G401 (cell line): ENCODE results near the gene GFER. TPM values are rescaled to one million over a fixed set of nuclear protein-coding genes. Genes with fewer than 3 reads are reported as not detected.
A peak's percentile ranks its signal among the peaks of the same experiment; 100 is the strongest.

ENCODE experiments used
- DNase-seq: peaks from one replicate; pipeline ENCODE4 v3.0.0-alpha.2; 2015; ENCODE audit warnings: low spot score
- in situ Hi-C: cut with HindIII; loops from 2 replicates; pipeline ENCODE4 v1.10.0; 2016; ENCODE audit warnings: low sequenced_read_pairs, mixed read lengths
- total RNA-seq: library from RNA; depleted of rRNA; stranded (reverse); fragments of >200 nt; shearing (Covaris generic); gene quantifications from 2 replicates; pipeline ENCODE4 v1.2.3, GENCODE V29; 2014

The GFER gene
- total RNA-seq, 1 experiment from 2014 or later, result 41.8 TPM

DNA sequence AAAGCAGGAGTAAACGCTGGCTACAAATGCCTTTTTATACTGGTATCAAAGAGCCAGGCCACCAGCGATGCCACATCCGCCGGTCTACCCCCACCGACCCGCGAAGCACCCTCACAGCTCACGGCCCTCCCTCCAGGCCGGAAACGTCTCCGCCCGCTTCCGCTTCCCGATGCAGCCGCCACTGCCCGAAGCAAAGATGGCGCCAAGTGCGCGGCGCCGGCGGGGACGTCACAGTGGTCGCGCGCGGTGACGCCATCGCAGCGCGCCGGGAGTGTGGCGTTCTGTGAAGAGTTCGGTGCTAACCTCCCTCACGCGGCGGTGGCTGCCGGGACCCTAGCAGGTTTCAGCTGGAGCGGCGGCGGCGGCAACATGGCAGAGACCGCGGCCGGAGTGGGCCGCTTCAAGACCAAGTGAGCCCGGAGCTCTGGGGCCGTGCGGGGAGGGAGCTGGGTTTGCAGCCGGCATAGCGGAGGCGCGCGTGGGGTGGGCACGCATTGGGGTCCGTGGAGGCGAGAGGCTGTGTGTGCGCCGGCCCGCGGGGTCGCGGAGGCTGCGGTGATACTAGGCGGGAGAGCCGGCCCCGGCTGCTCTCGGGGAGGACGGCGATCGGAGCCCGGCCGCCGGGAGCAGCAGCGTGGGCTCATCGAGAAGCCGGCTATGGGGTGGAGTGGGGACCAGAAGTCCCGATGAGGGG, 12.1 kb upstream of the GFER start, which contains the start of gene TBL3:
Gene TBL3 (plus strand): TSS at position 258 of the 694 bp plus-strand sequence. CDS start 112 bp downstream, at position 370.
- in situ Hi-C loops, result no loop called here
- peak; percentile 89 for DNase-seq

DNA sequence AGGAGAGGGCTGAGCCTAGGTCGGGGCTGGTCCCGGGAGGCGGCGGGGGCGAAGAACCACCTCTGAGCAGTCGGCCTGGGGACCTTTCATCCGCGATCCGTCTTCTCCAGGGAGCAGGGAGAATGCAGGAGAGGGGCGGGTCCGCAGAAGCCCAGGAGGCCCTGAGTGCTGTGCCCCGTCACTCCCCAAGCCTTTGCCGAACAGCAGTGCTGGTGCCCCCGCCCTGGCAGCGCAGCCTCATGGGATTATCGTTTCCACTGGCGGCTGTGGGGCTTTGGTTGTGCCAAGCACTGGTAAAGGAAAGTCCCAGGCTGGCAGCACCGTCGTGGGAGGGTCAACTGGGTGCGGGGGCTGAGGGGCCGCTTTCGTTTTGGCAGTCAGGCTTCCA, 11.5 kb upstream of the GFER start:
- DNase-seq, result no peak
- in situ Hi-C loops, result no loop called here

DNA sequence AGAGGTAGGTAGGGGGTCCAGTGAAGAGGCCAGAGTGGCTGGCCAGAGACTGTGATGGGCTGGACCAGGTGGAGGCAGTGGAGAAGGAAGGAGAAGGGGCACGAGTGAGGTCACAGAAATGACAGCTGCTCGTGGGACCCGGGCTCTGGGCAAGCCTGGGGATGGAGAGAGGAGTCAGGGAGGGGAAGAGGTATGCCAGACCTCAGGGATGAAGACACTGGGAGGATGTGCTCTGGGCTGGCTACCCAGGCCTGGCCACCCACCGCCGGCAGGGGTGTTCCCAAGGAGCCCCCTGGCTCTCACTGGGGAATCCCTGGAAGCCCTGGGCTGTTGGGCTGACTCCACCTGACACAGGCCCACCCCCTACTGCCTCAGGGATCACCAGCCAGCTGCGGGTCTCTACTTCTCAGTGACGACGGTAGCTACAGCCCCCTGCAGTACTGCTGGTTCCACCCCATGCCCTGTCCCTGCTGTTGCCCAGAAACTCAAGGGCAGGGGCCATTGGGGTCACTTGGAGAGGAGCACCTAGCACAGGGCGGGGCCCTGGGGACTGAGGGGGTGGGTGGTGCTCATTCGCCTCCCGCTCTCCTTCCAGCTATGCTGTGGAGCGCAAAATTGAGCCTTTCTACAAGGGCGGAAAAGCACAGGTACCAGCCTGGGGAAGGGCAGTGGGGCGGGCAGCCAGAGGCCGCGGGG, 10.4 kb upstream of the GFER start:
- DNase-seq, result no peak
- in situ Hi-C loops, result no loop called here

DNA sequence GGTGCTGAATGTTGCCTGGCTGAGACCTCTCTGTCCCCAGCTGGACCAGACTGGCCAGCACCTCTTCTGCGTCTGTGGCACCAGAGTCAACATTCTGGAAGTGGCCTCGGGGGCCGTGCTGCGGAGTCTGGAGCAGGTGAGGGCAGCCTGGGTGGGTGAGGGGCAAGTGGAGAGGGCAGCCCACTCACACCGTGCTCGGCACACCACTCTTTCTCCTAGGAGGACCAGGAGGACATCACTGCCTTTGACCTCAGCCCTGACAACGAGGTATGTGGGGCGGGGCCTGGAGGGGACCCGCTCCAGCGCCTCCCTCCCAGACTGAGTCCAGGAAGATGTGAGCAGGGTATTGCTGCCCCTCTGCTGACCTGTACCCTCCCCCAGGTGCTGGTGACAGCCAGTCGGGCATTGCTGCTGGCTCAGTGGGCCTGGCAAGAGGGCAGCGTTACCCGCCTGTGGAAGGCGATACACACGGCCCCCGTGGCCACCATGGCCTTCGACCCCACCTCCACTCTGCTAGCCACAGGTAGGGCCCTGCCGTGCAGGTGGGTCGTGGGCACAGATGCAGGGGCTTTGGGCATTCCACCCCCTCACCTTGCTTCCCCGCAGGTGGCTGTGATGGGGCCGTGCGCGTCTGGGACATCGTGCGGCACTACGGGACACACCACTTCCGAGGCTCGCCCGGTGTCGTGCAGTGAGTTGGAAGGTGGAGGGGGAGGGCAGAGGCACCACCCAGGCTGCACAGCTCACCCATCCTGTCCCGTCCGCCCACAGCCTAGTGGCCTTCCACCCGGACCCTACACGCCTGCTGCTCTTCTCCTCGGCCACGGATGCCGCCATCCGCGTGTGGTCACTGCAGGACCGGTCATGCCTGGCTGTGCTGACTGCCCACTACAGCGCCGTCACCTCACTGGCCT, 9.6 kb upstream of the GFER start:
- no peak for DNase-seq
- in situ Hi-C loops, result no loop called here

DNA sequence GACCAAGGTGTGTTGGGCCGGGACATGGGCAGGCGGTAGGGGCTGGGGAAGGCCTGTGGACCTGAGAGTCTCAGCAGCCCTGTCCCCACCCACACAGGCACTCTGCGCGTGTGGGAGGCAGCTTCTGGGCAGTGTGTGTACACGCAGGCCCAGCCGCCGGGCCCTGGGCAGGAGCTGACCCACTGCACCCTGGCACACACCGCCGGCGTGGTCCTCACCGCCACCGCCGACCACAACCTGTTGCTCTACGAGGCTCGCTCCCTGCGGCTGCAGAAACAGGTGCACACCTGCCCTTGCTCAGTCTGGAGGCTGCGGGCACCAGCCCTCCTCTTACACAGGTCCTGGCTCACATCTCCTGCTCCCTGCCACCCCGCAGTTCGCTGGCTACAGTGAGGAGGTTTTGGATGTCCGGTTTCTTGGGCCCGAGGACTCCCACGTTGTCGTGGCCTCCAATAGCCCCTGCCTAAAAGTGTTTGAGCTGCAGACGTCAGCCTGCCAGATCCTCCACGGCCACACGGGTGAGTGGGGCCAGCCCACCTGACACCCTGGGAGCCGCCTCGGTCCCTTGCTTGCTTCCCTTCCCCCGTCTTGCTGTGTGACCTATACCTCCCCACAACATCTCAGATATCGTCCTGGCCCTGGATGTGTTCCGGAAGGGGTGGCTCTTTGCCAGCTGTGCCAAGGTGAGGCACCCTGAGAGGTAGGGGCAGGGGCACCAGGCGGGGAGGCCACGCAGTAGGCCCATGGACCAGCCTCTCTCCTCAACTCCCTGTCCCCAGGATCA, 8.4 kb upstream of the GFER start:
- in situ Hi-C loops, result no loop called here
- DNase-seq, result no peak

DNA sequence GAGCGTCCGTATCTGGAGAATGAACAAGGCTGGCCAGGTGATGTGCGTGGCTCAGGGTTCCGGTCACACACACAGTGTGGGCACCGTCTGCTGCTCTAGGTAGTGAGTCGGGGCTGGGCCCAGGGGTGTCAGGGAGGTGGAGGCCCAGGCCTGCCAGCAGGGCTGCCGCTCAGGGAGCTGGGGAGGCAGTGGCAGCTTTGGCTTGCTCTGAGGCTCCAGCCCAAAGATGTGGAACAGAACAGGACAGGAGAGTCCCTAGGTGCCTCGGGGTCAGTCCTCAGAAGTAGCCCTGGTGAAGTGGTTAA, 7.8 kb upstream of the GFER start:
- DNase-seq, result no peak
- in situ Hi-C loops, result no loop called here

DNA sequence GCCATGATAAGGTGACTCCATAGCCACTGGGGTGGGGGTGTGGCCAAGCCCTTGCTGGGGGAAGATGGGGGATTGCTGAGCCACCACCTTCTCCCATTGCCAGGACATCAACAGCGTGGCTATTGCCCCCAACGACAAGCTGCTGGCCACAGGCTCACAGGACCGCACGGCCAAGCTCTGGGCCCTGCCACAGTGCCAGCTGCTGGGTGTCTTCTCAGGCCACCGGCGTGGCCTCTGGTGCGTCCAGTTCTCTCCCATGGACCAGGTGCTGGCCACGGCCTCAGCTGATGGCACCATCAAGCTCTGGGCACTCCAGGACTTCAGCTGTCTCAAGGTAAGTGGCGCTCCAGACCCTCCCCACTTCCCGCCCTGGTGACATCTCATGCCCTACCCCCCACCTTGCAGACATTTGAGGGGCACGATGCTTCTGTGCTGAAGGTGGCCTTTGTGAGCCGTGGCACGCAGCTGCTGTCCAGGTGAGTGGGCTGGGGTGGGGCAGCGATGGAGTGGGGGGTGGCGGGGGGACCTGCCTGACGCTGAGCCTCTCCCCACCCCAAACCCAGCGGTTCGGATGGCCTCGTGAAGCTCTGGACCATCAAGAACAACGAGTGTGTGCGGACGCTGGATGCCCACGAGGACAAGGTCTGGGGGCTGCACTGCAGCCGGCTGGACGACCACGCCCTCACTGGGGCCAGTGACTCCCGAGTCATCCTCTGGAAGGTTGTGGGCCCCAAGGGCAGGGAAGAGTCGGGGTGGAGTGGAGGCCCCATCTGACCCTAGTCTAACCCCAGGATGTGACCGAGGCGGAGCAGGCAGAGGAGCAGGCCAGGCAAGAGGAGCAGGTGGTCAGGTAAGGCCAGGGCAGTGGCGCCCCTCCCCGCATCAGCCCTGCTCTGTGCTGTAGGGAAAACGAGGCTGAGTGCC, 6.8 kb upstream of the GFER start:
- in situ Hi-C loops, result no loop called here
- no peak for DNase-seq

DNA sequence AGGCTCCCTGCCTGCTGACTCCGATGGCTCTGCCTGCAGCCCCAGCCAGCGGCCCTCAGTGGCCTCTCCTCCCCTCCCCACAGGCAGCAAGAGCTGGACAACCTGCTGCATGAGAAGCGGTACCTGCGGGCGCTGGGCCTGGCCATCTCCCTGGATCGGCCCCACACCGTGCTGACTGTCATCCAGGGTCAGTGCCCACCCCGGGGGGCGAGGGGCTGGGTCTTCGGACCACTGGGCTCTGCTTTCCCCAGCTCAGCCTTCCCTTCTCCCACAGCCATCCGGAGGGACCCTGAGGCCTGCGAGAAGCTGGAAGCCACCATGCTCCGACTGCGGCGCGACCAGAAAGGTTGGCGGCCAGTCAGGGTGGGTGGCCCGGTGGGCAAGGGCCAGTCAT, 6.1 kb upstream of the GFER start:
- DNase-seq, result no peak
- in situ Hi-C loops, result no loop called here

DNA sequence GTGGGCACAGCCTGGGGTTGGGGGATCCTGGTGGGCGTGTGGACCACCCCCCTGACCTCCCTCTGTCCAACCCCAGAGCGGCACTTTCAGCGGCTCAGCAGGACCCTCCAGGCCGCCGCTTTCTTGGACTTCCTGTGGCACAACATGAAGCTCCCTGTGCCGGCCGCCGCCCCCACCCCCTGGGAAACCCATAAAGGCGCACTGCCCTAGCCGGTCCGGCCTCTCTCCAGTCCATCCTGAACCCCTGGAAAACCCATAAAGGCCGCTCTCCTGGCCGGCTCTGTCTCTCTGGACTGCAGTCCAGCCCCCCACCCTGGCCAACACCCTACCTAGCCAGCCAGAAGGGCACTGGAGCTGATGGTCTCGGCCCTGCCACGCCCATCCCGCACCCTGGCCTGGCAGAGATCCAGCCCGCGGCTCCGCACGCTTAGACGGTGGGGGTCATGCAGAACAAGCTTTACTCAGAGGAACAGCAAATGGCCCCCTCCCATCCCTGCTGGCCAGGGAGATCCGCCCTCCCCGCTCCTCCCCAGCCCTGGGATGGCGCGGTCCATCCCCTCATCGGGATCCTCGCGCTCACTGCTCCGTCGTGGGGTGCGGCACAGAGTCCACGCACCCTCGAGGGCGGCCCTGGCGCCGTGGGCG, 5.4 kb upstream of the GFER start:
- in situ Hi-C loops, result no loop called here

DNA sequence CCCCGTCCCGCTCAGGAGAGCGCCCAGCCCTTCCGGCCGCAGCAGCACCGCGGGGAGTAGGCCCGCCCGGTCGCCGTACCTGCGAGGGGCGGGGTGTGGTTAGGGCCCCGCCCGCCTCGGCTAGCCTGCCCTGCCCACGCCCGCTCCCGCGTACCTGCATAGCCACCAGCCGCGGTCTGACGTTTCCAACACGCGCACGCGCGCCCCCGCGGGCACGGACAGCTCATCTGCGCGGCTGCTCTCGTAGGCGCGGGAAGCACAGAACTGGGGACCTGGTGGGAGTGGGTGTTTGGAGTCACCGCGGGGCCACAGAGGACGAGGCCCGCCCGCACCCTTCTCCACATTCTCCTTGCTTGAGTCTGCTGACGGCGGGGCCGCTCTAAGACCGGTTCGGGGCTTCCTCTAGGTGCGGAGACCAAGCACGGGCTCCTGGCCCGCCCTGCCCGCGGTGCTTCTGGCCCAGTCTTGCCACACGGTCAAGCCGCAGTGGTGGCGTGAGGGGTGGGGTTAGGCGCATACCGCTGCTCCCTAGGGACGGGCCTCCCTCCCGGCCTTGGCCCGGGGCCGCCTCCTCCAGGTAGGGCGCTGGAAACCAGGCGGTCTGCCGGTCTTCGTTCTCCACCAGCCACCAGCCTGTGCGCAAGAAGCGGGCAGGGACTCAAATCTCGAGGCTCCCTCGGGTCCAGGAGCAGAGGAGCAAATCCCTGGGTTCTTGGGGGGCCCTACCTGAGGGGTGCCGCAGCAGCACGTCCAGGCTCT, 4.5 kb upstream of the GFER start:
- in situ Hi-C loops, result no loop called here
- peak; percentile 74 for DNase-seq

More for the DNA sequence above, 5.4 kb upstream of the GFER start:
- DNase-seq, result no peak

DNA sequence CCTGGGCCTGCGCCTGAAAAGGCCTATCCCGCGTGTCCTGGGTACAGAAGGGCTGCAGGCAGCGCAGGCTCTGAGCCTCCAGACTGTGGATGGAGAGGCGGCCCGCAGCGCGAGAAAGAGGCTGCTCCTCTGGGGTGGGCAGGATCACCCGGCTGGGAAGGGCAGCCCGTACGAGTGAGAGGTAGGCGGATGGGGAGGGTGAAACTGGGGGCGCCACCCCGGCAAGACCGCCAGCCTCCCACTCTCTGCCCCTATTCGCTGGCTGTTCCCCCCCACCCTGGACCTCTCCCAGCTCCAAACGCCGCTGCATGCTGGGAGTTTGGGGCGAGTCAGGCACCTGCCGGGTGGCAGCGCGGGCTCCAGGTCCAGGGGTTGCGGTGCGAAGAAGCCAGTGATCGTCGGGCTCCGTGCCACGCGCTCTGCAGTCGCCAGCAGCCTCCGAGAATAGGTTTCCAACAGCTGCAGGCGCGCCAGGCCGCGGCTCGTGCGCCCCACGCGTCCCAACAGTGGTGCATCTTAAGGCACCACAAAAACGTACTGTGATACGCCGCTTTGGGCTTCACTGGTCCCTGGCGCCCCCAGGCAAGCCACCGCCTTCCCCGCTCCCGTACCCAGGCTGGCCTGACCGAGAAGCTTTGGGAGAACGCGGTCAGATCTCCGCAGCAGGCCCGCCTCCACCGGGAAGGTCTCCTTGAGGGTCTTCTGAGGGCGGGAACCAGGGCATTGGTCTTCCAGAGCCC, 3.8 kb upstream of the GFER start:
- in situ Hi-C loops, result no loop called here
- peak; percentile 40 for DNase-seq

DNA sequence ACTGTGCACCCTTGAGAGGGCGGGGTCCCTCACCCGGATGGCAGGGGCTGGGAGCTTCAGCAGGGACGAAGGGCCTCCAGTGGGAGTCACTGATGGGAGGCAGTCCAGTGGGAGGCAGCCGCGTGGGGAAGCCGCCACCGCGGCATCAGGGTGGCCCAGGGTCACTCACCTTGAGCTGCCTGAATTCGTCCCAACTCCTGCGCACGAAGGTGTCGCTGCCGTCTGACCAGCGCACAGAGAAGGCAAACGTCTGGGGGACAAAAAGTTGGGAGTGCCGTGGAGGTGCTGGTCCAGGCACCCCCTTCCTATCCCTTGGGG, 3.3 kb upstream of the GFER start:
- in situ Hi-C loops, result no loop called here
- no peak for DNase-seq

DNA sequence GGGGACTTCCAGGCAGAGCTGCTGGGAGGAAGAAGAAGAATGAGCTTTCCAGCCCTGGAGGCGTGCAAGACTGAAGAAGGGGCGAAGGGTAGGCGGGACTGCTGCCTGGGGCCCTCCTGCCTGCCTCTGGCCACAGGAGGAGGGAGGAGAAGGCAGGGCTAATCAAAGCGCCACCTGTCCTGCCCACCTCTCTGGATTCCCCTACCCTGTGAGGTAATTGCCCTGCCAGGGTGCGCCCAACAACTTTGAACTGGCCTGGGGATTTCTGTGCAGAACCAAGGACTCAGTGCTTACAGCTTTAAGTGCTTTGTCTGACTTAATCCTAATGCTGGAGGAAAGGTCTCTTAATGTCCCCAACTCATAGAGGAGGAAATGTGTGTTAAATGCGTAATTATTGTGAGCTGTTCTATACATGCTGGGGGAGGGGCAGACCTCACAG, 2.6 kb upstream of the GFER start, which contains the start of gene NOXO1:
Gene NOXO1 (minus strand): TSS at position 72 of the 439 bp plus-strand sequence. CDS start 290 bp downstream, outside the sequence.
- no peak for DNase-seq
- in situ Hi-C loops, result no loop called here

DNA sequence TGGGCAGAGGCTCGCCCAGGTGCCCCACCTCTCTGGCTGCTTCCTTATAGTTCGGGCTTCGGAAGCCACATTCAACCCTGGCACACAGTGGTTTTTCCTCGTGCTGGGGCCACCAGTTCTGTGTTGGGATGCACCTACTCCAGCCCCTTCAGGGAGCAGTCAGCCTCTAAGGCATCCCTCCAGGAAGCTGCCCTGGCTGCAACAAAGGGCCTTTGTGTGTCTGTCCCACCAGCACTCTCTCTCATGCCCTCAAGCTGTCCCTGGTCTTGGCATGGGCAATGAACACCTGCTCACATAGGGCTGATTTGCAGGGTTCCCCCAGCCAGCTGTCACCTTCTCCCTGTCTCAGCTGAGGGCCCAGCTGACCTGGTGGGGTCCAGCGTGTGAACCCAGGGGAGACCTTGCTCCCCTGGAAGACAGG, 2.0 kb upstream of the GFER start:
- in situ Hi-C loops, result no loop called here
- no peak for DNase-seq

DNA sequence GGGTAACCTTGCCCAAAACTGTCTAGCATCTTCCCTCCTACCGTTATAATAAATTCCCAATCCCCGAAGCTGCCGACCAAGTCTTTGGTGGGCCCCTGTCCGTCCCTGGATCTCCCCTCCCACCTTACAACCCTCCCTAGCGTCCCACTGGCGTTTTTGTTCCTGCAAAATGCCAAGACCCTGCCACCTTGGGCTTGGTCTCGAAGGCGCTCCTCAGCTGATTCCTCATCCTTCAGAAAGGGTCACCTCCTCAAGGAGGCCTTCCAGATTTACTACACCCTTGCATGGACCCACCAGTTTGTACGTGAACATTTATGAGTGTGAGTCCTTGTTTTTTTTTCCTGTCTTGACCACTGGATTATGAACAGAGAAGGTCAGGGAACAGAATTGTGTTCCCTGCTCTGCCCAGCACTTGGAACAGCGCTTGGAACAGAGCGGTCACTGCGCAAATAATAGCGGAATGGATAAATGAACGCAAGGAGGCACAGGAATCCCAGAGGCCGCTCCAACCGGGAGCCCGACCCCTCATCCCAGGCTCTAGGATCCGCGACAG, 926 bp upstream of the GFER start:
- in situ Hi-C loops, result no loop called here
- DNase-seq, result no peak
